ENCODE data around the gene KLHL4.

DNA sequence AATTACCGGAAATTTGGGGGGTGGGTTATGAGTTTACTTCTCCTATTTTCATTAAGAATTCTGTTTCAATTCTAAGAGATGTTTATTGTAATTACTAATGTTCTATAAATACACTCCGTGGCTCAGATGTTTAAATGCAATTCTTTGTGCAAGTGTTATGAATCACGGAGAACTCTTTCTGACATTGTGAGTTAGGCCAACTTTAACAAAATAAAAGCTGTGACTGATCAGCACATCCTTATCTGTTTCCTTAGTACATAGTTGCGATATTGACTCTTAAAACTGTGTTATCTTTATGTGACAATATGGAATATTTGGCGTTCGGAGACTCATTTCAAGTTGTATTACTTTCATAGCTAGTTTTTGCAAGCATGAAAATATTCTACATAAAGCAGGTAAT, 902 bp downstream of the KLHL4 start:
- no peak for TF ChIP-seq CBX8 (IDR thresholded peaks at IDR 0.05)
- TF ChIP-seq, protein P1, sequence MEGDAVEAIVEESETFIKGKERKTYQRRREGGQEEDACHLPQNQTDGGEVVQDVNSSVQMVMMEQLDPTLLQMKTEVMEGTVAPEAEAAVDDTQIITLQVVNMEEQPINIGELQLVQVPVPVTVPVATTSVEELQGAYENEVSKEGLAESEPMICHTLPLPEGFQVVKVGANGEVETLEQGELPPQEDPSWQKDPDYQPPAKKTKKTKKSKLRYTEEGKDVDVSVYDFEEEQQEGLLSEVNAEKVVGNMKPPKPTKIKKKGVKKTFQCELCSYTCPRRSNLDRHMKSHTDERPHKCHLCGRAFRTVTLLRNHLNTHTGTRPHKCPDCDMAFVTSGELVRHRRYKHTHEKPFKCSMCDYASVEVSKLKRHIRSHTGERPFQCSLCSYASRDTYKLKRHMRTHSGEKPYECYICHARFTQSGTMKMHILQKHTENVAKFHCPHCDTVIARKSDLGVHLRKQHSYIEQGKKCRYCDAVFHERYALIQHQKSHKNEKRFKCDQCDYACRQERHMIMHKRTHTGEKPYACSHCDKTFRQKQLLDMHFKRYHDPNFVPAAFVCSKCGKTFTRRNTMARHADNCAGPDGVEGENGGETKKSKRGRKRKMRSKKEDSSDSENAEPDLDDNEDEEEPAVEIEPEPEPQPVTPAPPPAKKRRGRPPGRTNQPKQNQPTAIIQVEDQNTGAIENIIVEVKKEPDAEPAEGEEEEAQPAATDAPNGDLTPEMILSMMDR (IDR thresholded peaks at IDR 0.05), result no peak
- TF ChIP-seq NFE2L2 (conservative IDR thresholded peaks at IDR 0.05; ENCODE audit: low read length), result no peak
- TF ChIP-seq RCOR1 (IDR thresholded peaks at IDR 0.05; ENCODE audit: low read depth, low read length), result no peak
- TF ChIP-seq NR3C1 (IDR thresholded peaks at IDR 0.05), result no peak
- no peak for TF ChIP-seq POLR2A (IDR thresholded peaks at IDR 0.05; ENCODE audit: low read length)
- no peak for TF ChIP-seq RAD21 (conservative IDR thresholded peaks at IDR 0.05 in 1 of 2, IDR thresholded peaks at IDR 0.05 in 1 of 2)
- no peak for TF ChIP-seq RARB (CRISPR knock-in tag; IDR thresholded peaks at IDR 0.05)
- no peak for TF ChIP-seq BHLHE40 (IDR thresholded peaks at IDR 0.05; ENCODE audit: low read depth, low read length)
- TF ChIP-seq USF2 (IDR thresholded peaks at IDR 0.05), result no peak
- TF ChIP-seq ELK1 (IDR thresholded peaks at IDR 0.05; ENCODE audit: low read depth, low read length), result no peak
- TF ChIP-seq RNF2 (IDR thresholded peaks at IDR 0.05; ENCODE audit: borderline replicate concordance, low read depth), result no peak
- TF ChIP-seq EP300 (IDR thresholded peaks at IDR 0.05), result no peak

Data from A549 (cell line).